ENCODE results near the gene SDS. TPM values are rescaled to one million over a fixed set of nuclear protein-coding genes. Genes with fewer than 3 reads are reported as not detected.

Gene SDS
- total RNA-seq, 1 experiment from 2014 or later, result not detected

DNA sequence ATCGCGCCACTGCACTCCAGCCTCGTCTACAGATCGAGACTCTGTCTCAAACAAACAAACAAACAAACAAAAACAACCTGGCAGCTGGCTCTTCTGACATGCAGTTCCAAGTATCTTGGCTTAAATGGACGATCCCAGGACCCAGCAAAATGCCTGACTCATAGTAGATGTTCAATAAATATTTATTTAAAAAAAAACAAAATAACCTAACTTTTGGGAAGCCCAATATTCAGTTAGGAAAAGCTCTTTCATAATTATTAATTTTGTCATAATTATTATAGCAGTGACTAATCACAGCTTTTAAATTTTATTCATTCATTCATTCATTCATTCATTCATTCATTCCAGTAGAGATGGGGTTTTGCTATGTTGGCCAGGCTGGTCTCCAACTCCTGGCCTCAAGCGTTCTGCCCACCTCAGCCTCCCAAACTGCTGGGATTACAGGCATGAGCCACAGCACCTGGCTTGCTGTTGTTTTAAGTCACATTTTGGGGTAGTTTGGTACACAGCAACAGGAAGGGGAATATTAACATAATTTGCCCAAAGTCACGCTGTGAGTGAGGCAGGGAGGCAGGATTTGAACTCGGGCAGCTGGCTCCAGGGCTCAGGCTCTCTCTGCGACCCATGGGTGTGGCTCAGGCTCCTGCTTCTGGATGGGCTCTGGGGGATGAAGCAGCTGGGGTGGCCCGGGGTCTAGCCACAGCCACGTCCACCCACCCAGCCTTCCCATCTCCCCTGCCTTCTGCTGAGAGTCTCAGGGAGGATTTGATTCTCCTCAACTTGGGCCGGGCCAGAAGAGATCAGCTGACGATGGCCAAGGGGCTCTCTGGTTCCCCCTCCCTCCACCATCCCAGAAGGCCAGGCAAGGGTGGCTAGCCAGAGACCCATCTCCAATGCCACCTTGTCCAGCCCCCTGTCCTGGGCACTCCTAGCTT, 2.4 kb downstream of the SDS start:
- H3K36me3 ChIP-seq (ENCODE audit: control insufficient read depth in 1 of 2, insufficient read depth in 2 of 2, low read length in 2 of 2), result no peaks in the 10 kb centered on the region
- TF ChIP-seq CEBPB (IDR thresholded peaks at IDR 0.05; ENCODE audit: low read depth) (no peak), ZNF274 (IDR thresholded peaks at IDR 0.05; ENCODE audit: low read depth, low read length) (no peak), EZH2 (IDR thresholded peaks at IDR 0.05) (no peak), YY1 (IDR thresholded peaks at IDR 0.05; ENCODE audit: extremely low read depth, insufficient replicate concordance, low read depth, low read length) (no peak), SP1 (IDR thresholded peaks at IDR 0.05; ENCODE audit: low read depth) (no peak), ELF1 (IDR thresholded peaks at IDR 0.05; ENCODE audit: borderline replicate concordance, low read depth) (no peak), JUND (IDR thresholded peaks at IDR 0.05) (no peak), CBX3 (IDR thresholded peaks at IDR 0.05; ENCODE audit: low read depth) (no peak), ZFX (IDR thresholded peaks at IDR 0.05) (no peak), POLR2AphosphoS5 (IDR thresholded peaks at IDR 0.05; ENCODE audit: low read depth, low read length) (no peak), EZH2phosphoT487 (IDR thresholded peaks at IDR 0.05; ENCODE audit: borderline replicate concordance) (no peak), EGR1 (IDR thresholded peaks at IDR 0.05; ENCODE audit: low read depth) (no peak), SRF (IDR thresholded peaks at IDR 0.05; ENCODE audit: low read depth) (no peak)
- TF ChIP-seq, protein P1, sequence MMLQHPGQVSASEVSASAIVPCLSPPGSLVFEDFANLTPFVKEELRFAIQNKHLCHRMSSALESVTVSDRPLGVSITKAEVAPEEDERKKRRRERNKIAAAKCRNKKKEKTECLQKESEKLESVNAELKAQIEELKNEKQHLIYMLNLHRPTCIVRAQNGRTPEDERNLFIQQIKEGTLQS (IDR thresholded peaks at IDR 0.05), result no peak
- TF ChIP-seq, protein P2, sequence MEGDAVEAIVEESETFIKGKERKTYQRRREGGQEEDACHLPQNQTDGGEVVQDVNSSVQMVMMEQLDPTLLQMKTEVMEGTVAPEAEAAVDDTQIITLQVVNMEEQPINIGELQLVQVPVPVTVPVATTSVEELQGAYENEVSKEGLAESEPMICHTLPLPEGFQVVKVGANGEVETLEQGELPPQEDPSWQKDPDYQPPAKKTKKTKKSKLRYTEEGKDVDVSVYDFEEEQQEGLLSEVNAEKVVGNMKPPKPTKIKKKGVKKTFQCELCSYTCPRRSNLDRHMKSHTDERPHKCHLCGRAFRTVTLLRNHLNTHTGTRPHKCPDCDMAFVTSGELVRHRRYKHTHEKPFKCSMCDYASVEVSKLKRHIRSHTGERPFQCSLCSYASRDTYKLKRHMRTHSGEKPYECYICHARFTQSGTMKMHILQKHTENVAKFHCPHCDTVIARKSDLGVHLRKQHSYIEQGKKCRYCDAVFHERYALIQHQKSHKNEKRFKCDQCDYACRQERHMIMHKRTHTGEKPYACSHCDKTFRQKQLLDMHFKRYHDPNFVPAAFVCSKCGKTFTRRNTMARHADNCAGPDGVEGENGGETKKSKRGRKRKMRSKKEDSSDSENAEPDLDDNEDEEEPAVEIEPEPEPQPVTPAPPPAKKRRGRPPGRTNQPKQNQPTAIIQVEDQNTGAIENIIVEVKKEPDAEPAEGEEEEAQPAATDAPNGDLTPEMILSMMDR (IDR thresholded peaks at IDR 0.05 in 2 of 3, conservative IDR thresholded peaks at IDR 0.05 in 1 of 3; ENCODE audit: borderline replicate concordance in 1 of 3, insufficient read depth in 1 of 3, low read depth in 2 of 3, low read length in 2 of 3), result no peak
- TF ChIP-seq, protein P3, sequence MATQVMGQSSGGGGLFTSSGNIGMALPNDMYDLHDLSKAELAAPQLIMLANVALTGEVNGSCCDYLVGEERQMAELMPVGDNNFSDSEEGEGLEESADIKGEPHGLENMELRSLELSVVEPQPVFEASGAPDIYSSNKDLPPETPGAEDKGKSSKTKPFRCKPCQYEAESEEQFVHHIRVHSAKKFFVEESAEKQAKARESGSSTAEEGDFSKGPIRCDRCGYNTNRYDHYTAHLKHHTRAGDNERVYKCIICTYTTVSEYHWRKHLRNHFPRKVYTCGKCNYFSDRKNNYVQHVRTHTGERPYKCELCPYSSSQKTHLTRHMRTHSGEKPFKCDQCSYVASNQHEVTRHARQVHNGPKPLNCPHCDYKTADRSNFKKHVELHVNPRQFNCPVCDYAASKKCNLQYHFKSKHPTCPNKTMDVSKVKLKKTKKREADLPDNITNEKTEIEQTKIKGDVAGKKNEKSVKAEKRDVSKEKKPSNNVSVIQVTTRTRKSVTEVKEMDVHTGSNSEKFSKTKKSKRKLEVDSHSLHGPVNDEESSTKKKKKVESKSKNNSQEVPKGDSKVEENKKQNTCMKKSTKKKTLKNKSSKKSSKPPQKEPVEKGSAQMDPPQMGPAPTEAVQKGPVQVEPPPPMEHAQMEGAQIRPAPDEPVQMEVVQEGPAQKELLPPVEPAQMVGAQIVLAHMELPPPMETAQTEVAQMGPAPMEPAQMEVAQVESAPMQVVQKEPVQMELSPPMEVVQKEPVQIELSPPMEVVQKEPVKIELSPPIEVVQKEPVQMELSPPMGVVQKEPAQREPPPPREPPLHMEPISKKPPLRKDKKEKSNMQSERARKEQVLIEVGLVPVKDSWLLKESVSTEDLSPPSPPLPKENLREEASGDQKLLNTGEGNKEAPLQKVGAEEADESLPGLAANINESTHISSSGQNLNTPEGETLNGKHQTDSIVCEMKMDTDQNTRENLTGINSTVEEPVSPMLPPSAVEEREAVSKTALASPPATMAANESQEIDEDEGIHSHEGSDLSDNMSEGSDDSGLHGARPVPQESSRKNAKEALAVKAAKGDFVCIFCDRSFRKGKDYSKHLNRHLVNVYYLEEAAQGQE (IDR thresholded peaks at IDR 0.05; ENCODE audit: low read depth), result no peak
- TF ChIP-seq, protein P4, sequence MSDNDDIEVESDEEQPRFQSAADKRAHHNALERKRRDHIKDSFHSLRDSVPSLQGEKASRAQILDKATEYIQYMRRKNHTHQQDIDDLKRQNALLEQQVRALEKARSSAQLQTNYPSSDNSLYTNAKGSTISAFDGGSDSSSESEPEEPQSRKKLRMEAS (IDR thresholded peaks at IDR 0.05), result no peak
- DNase-seq (ENCODE audit: low read depth, low spot score) (no peak), ATAC-seq (no peak)
- ChIA-PET POLR2A (no interaction called here), RAD21 (ENCODE audit: low non-redundant PET in 1 of 2, low total read pairs in 2 of 2, uncharacterized antibody in 2 of 2, unreplicated experiment in 2 of 2) (no interaction called here), CTCF (no interaction called here)
- no peak overlapping the region for H2AFZ ChIP-seq (ENCODE audit: low read depth, low read length, poor library complexity, severe bottlenecking)
- H3K4me1 ChIP-seq (ENCODE audit: control insufficient read depth in 1 of 2, insufficient read depth in 2 of 2, low read length in 2 of 2), result peaks cover 0 to 6% of the 10 kb centered on the region in 2 experiments; a peak in 2 of 4 replicates
- no peak overlapping the region for H3K27ac ChIP-seq (ENCODE audit: low read depth, low read length)
- H3K79me2 ChIP-seq (ENCODE audit: insufficient read depth, low read length), result no peaks in the 10 kb centered on the region
- no peaks in the 10 kb centered on the region for H4K20me1 ChIP-seq (ENCODE audit: insufficient read depth)
- no peaks in the 10 kb centered on the region for H3K9me3 ChIP-seq (ENCODE audit: control insufficient read depth in 1 of 2, insufficient read depth in 1 of 2, low read depth in 1 of 2, low read length in 2 of 2)
- intact Hi-C loops (cut with micrococcal nuclease), result no loop called here
- H3K9ac ChIP-seq (ENCODE audit: low read length), result no peak overlapping the region
- H3K4me2 ChIP-seq (ENCODE audit: low read length), result no peak overlapping the region
- H3K4me3 ChIP-seq (replicated peaks in 1 of 2; ENCODE audit: low read depth in 1 of 2, low read length in 2 of 2), result no peak overlapping the region
- H3K27me3 ChIP-seq (ENCODE audit: insufficient read depth, low read length), result no peaks in the 10 kb centered on the region
- no TSS peak for BruUV-seq (replicated peaks)
- H3K9me2 ChIP-seq (ENCODE audit: insufficient read depth), result no peaks in the 10 kb centered on the region

All from HCT116 (cell line).